ENCODE measurements around the gene NEGR1. TPM values are rescaled to one million over a fixed set of nuclear protein-coding genes. Genes with fewer than 3 reads are reported as not detected.

NEGR1 gene
- total RNA-seq, 1 donor from 2014 or later, result 4.0 TPM

DNA sequence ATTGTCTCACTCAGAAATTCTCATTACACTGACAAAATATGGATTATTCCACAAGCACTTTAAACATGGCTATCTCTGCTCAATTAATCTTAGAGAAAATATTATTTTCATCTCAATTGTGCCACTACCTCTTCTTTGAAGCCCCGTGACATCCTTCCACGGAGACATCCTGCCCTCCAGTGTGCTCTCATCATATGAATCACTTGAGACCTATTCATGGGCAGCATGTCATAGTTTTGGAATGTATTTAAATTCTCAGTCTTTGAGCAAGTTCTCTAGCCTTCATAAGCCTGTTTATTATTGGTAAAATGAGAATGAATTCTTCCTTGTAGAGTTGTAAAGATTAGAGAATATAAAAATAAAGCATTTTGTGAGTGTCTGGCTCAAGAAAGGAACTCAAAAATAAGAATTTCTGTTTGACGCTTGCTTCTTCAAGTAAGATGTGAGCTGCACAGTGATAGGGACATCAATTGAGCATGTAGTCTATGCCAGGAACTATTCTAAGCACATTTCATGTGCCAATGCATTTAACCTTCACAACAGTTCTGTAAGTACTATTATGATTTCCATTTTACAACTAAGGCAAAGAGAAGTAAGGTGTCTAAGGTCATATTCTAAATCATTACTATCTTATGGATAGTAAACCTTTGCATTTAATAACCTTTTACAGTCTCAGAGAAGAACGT lies 644.1 kb downstream of the NEGR1 start:
- peak; percentile 4 for DNase-seq (ENCODE audit: low read depth)
- no peaks in the 10 kb centered on the region for H3K36me3 ChIP-seq (ENCODE audit: control insufficient read depth, insufficient read depth, low read length)
- no peaks in the 10 kb centered on the region for H3K27me3 ChIP-seq (ENCODE audit: control insufficient read depth, insufficient read depth, low read length)
- TF ChIP-seq, protein P1, sequence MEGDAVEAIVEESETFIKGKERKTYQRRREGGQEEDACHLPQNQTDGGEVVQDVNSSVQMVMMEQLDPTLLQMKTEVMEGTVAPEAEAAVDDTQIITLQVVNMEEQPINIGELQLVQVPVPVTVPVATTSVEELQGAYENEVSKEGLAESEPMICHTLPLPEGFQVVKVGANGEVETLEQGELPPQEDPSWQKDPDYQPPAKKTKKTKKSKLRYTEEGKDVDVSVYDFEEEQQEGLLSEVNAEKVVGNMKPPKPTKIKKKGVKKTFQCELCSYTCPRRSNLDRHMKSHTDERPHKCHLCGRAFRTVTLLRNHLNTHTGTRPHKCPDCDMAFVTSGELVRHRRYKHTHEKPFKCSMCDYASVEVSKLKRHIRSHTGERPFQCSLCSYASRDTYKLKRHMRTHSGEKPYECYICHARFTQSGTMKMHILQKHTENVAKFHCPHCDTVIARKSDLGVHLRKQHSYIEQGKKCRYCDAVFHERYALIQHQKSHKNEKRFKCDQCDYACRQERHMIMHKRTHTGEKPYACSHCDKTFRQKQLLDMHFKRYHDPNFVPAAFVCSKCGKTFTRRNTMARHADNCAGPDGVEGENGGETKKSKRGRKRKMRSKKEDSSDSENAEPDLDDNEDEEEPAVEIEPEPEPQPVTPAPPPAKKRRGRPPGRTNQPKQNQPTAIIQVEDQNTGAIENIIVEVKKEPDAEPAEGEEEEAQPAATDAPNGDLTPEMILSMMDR (IDR thresholded peaks at IDR 0.05; ENCODE audit: insufficient read depth, low read length, poor library complexity, severe bottlenecking), result no peak
- H3K4me3 ChIP-seq (ENCODE audit: low read depth, low read length), result no peak overlapping the region

DNA sequence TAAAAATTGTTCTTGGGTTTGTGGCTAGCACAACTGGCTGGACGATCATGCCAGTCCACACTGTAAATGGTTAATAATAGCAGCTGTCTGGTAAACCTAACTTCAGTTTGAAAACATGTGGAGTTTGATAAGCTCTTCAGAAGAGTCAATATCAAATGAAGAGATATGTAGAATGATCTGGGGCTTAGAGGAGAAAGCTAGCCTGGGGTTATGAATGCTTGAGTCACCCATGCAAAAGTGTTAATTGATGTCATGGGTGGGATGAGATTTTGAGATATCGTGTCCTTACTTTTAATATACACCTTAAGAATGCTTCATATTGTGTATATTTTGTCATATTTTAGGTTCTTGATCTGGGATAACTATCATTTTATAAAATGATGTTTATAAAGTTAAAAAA lies 646.8 kb downstream of the NEGR1 start:
- TF ChIP-seq, protein P1 (IDR thresholded peaks at IDR 0.05; ENCODE audit: insufficient read depth, low read length, poor library complexity, severe bottlenecking), result no peak
- H3K4me3 ChIP-seq (ENCODE audit: low read depth, low read length), result no peak overlapping the region
- no peak for DNase-seq (ENCODE audit: low read depth)
- H3K36me3 ChIP-seq (ENCODE audit: control insufficient read depth, insufficient read depth, low read length), result no peaks in the 10 kb centered on the region
- no peaks in the 10 kb centered on the region for H3K27me3 ChIP-seq (ENCODE audit: control insufficient read depth, insufficient read depth, low read length)

DNA sequence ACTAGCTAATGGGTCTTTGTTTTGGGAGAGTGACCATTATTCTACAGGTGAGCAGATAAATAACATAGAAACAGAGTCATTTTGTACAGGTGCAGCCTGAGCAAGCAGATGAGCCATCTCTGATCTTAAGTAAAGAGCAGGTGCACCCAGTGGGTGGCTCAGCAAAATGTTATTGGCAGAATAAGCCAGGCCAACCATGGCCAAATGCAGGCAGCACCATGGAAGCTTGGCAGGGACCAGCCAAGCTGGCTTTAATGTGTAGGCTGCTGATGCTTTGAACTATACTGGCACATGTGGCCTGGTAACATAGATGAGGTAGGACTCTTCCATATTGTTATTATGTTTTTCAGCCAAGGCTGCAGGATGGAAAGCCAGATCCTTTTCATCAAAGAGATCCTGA lies 648.2 kb downstream of the NEGR1 start:
- no peak for DNase-seq (ENCODE audit: low read depth)
- Histone ChIP-seq H3K4me3 (ENCODE audit: low read depth, low read length) (no peak overlapping the region), H3K36me3 (ENCODE audit: control insufficient read depth, insufficient read depth, low read length) (no peaks in the 10 kb centered on the region), H3K27me3 (ENCODE audit: control insufficient read depth, insufficient read depth, low read length) (no peaks in the 10 kb centered on the region)
- TF ChIP-seq, protein P1 (IDR thresholded peaks at IDR 0.05; ENCODE audit: insufficient read depth, low read length, poor library complexity, severe bottlenecking), result no peak

DNA sequence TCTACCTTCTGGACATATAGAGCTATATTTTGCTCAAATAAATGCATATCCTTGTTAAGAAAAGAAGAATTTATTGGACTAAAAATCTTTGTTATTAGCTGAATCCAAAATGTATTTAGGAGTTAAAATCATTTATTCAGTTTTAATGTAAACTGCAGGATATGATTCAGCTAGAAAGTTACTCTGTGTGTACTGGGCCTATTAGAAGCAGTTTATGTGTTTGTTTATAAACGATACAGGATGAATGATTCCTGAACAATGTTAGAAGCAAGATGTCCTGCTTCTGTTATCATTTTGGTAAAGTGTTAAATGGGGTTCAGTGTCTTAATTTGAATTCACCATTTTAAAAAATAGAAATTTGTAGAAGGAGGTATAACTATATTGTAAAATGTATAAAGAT lies 652.3 kb downstream of the NEGR1 start:
- no peak for DNase-seq (ENCODE audit: low read depth)
- no peaks in the 10 kb centered on the region for H3K36me3 ChIP-seq (ENCODE audit: control insufficient read depth, insufficient read depth, low read length)
- TF ChIP-seq, protein P1 (IDR thresholded peaks at IDR 0.05; ENCODE audit: insufficient read depth, low read length, poor library complexity, severe bottlenecking), result no peak
- H3K27me3 ChIP-seq (ENCODE audit: control insufficient read depth, insufficient read depth, low read length), result no peaks in the 10 kb centered on the region
- no peak overlapping the region for H3K4me3 ChIP-seq (ENCODE audit: low read depth, low read length)

DNA sequence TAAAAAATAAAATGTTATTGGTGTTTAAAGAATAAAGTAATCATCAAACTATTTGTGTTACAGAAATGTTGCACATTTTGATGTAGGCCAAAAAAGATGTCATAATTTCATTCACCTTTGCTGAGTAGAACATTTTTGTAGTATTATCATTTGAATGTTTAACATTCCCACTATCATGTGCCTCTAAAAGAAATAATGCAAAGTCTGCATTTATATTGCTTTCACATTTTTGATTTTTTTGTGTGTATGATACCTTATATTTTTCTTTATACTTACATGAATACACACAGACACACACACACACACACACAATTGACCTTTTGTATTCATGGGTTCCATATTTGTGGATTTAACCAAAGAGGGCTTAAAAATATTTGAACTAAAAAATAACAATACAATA lies 657.3 kb downstream of the NEGR1 start:
- TF ChIP-seq, protein P1 (IDR thresholded peaks at IDR 0.05; ENCODE audit: insufficient read depth, low read length, poor library complexity, severe bottlenecking), result no peak
- no peak for DNase-seq (ENCODE audit: low read depth)
- H3K27me3 ChIP-seq (ENCODE audit: control insufficient read depth, insufficient read depth, low read length), result no peaks in the 10 kb centered on the region
- no peak overlapping the region for H3K4me3 ChIP-seq (ENCODE audit: low read depth, low read length)
- no peaks in the 10 kb centered on the region for H3K36me3 ChIP-seq (ENCODE audit: control insufficient read depth, insufficient read depth, low read length)

DNA sequence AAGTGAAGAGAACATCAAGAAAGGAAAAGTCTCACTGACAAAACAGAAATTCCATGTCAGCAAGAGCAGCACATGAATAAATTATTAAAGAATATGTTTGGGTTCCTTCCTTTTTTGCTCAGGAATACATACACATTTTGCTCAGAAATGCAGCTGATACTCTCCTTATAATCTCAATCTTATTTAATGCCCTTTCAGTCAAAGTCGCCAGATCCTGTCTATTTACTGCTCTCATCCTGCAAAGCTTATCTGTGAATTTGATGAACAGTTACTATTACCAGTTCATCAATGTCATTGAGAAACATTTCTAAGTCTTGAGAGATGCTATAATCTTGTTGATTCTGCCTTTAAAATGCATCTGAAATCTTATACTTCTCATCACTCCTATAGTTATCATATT lies 658.5 kb downstream of the NEGR1 start:
- TF ChIP-seq, protein P1 (IDR thresholded peaks at IDR 0.05; ENCODE audit: insufficient read depth, low read length, poor library complexity, severe bottlenecking), result no peak
- Histone ChIP-seq H3K27me3 (ENCODE audit: control insufficient read depth, insufficient read depth, low read length) (no peaks in the 10 kb centered on the region), H3K36me3 (ENCODE audit: control insufficient read depth, insufficient read depth, low read length) (no peaks in the 10 kb centered on the region), H3K4me3 (ENCODE audit: low read depth, low read length) (no peak overlapping the region)
- no peak for DNase-seq (ENCODE audit: low read depth)
